B cell (primary cell): ENCODE measurements around the gene SHISA2. TPM values are rescaled to one million over a fixed set of nuclear protein-coding genes. Genes with fewer than 3 reads are reported as not detected.

Source experiments
- ATAC-seq: fragments of 200-7000 bp; cut with Tn5 transposase; one replicate; pipeline ENCODE4 v1.10.0; 2021; ENCODE audit warnings: low read depth, mild to moderate bottlenecking, moderate number of reproducible peaks, moderate library complexity
- CTCF ChIA-PET: fragments of 350-600 bp; sonication (Branson Sonifier 250); formaldehyde crosslinking; loops from one replicate; lab custom pipeline; 2021; ENCODE audit warnings: antibody characterized with exemption, inconsistent platforms; lab: Charles Lee
- POLR2A ChIA-PET: fragments of 350-600 bp; sonication (Branson Sonifier 250); formaldehyde crosslinking; loops from one replicate; lab custom pipeline; 2021; ENCODE audit warnings: antibody characterized with exemption; lab: Charles Lee
- DNase-seq: peaks from one replicate; pipeline ENCODE4 v3.0.0; 2013
- H2AFZ ChIP-seq: 2 replicates; pipeline ENCODE4 v1.6.1; 2012; ENCODE audit warnings: mild to moderate bottlenecking, low read depth, low read length; ENCODE audit not compliant: insufficient read depth, poor library complexity, severe bottlenecking
- H3K27ac ChIP-seq, 2 donors: 1 replicate in 1 of 2; 2 replicates in 1 of 2; pipeline ENCODE4 v1.5.1; 2012 to 2013; ENCODE audit warnings: low read length in 2 of 2, mild to moderate bottlenecking in 2 of 2, moderate library complexity in 1 of 2
- H3K27me3 ChIP-seq, 4 experiments: fragments of 200-600 bp in 1 of 4; sonication (generic) in 1 of 4; replicated peaks in 1 of 4; 1 replicate in 2 of 4; 2 replicates in 2 of 4; pipeline versions ENCODE4 v1.6.1 to v1.7.0; 2013 to 2016; ENCODE audit warnings: low read length in 3 of 4, mild to moderate bottlenecking in 2 of 4, mixed read lengths in 1 of 4, moderate library complexity in 1 of 4; ENCODE audit not compliant: insufficient read depth in 4 of 4, control insufficient read depth in 3 of 4; ENCODE audit errors: control extremely low read depth in 1 of 4
- H3K36me3 ChIP-seq, 2 experiments: replicated peaks in 1 of 2; 1 replicate in 1 of 2; 2 replicates in 1 of 2; pipeline versions ENCODE4 v1.6.1 to v1.7.1; 2013; ENCODE audit warnings: low read length in 1 of 2; ENCODE audit not compliant: insufficient read depth in 2 of 2, control insufficient read depth in 1 of 2; ENCODE audit errors: control extremely low read depth in 1 of 2, extremely low read depth in 1 of 2
- H3K4me1 ChIP-seq, 2 donors: fragments of 200-600 bp in 1 of 2; sonication (generic) in 1 of 2; 1 replicate in 1 of 2; 2 replicates in 1 of 2; pipeline versions ENCODE4 v1.5.1 to v1.6.1; 2013 to 2017; ENCODE audit warnings: low read length in 2 of 2; ENCODE audit not compliant: control insufficient read depth in 2 of 2, insufficient read depth in 2 of 2
- H3K4me2 ChIP-seq: replicated peaks from 2 replicates; pipeline ENCODE3; 2012; ENCODE audit warnings: mild to moderate bottlenecking, low read depth, low read length; ENCODE audit not compliant: poor library complexity, severe bottlenecking
- H3K4me3 ChIP-seq, 5 experiments: fragments of 200-600 bp in 1 of 5; sonication (generic) in 1 of 5; 1 replicate in 3 of 5; 2 replicates in 2 of 5; pipeline versions ENCODE4 v1.5.1 to v1.7.0; 2011 to 2016; ENCODE audit warnings: low read length in 4 of 5, mild to moderate bottlenecking in 4 of 5, low read depth in 2 of 5, control low read depth in 1 of 5, moderate library complexity in 1 of 5; ENCODE audit not compliant: insufficient read depth in 1 of 5; ENCODE audit errors: control extremely low read depth in 1 of 5, extremely low read depth in 1 of 5
- H3K79me2 ChIP-seq: fragments of 200-600 bp; sonication (generic); one replicate; pipeline ENCODE4 v1.6.0; 2016; ENCODE audit warnings: low read length; ENCODE audit not compliant: control insufficient read depth, insufficient read depth
- H3K9ac ChIP-seq: fragments of 200-600 bp; sonication (generic); 2 replicates; pipeline ENCODE4 v1.6.1; 2017; ENCODE audit warnings: mild to moderate bottlenecking, low read length, moderate library complexity
- H3K9me3 ChIP-seq, 3 donors: one replicate each; pipeline versions ENCODE4 v1.6.1 to v1.7.1; 2013; ENCODE audit warnings: low read length in 2 of 3; ENCODE audit not compliant: control insufficient read depth in 2 of 3, insufficient read depth in 1 of 3; ENCODE audit errors: control extremely low read depth in 1 of 3
- H4K20me1 ChIP-seq: 2 replicates; pipeline ENCODE4 v1.6.0; 2012; ENCODE audit warnings: mild to moderate bottlenecking, low read length; ENCODE audit not compliant: insufficient read depth, control insufficient read depth, poor library complexity, severe bottlenecking
- H3K27ac Mint-ChIP-seq: one replicate; pipeline ENCODE4 v1.8.0; 2021; ENCODE audit warnings: mixed read lengths
- H3K27me3 Mint-ChIP-seq: one replicate; pipeline ENCODE4 v1.8.0; 2021; ENCODE audit warnings: mixed read lengths
- H3K4me1 Mint-ChIP-seq: one replicate; pipeline ENCODE4 v1.8.0; 2021; ENCODE audit warnings: mixed read lengths
- H3K4me3 Mint-ChIP-seq: one replicate; pipeline ENCODE4 v1.8.0; 2021; ENCODE audit warnings: mixed read lengths
- H3K9me3 Mint-ChIP-seq: one replicate; pipeline ENCODE4 v1.8.0; 2022; ENCODE audit warnings: mixed read lengths; ENCODE audit not compliant: insufficient read depth
- CTCF ChIP-seq: fragments of 200-600 bp; IDR thresholded peaks from one replicate; pipeline ENCODE4 v1.8.0; 2022; ENCODE audit warnings: antibody characterized with exemption, mild to moderate bottlenecking
- EZH2 ChIP-seq: IDR thresholded peaks from 2 replicates; pipeline ENCODE4 v1.6.1; 2012; ENCODE audit warnings: borderline replicate concordance, low read depth, mild to moderate bottlenecking, moderate library complexity, low read length; ENCODE audit not compliant: insufficient read depth, poor library complexity, severe bottlenecking
- WGBS: methylation state at CpG from one replicate; pipeline ENCODE4 v1.1.5; 2013; ENCODE audit warnings: missing lambda C conversion rate; ENCODE audit not compliant: insufficient coverage; 5-methylcytosine and 5-hydroxymethylcytosine counted together
- intact Hi-C: fragments of 100-400 bp; cut with micrococcal nuclease; formaldehyde crosslinking; loops from one replicate; pipeline ENCODE4 v1.10.0; 2022
- polyA plus RNA-seq: library from polyadenylated mRNA; depleted of rRNA; stranded (reverse); fragments of >200 nt; gene quantifications from 2 replicates; pipeline ENCODE4 v1.2.3, GENCODE V29; 2012
- total RNA-seq, 2 donors: library from RNA; stranded (reverse); fragments of 120-200 nt in 1 of 2; gene quantifications; 1 replicate in 1 of 2; 2 replicates in 1 of 2; pipeline versions ENCODE4 v1.2.3 to v1.2.4, GENCODE V29; 2013 to 2022

The SHISA2 gene
- total and polyA plus RNA-seq, 2 donors (not counting 1 experiment from before 2014, with no cell fraction given) = 0.03 TPM; not detected in 1

- H4K20me1 ChIP-seq = no peaks in the 10 kb centered on the region
- no peak overlapping the region for H3K4me3 ChIP-seq
- WGBS = no CpG with 5 or more reads among the region's 2 CpGs
- no peaks in the 10 kb centered on the region for H3K9me3 ChIP-seq
- CTCF ChIA-PET = no interaction called here
- no peak for ATAC-seq
- intact Hi-C loops = no loop called here
- no peaks in the 10 kb centered on the region for H3K36me3 ChIP-seq
- POLR2A ChIA-PET = no interaction called here
- Mint-ChIP-seq H3K4me1 (no peaks in the 10 kb centered on the region), H3K27me3 (peaks cover 29% of the 10 kb centered on the region), H3K27ac (no peak overlapping the region), H3K4me3 (no peak overlapping the region), H3K9me3 (no peaks in the 10 kb centered on the region)
- DNase-seq = no peak
- no peak overlapping the region for H3K9ac ChIP-seq
- no peak overlapping the region for H3K27ac ChIP-seq
- no peak overlapping the region for H2AFZ ChIP-seq
- H3K79me2 ChIP-seq = no peaks in the 10 kb centered on the region
- no peaks in the 10 kb centered on the region for H3K27me3 ChIP-seq
- TF ChIP-seq EZH2 (no peak), CTCF (no peak)
- no peaks in the 10 kb centered on the region for H3K4me1 ChIP-seq
- H3K4me2 ChIP-seq = no peak overlapping the region
These were observed 30.3 kb downstream of the SHISA2 start for GRCh38 chr13:26021516-26021915.

GRCh38 chr13:26020891-26021290 is 30.9 kb downstream of the SHISA2 start:
- Histone ChIP-seq H3K36me3 (no peaks in the 10 kb centered on the region), H3K4me1 (no peaks in the 10 kb centered on the region), H3K27ac (no peak overlapping the region), H3K4me2 (no peak overlapping the region), H3K9ac (no peak overlapping the region), H3K79me2 (no peaks in the 10 kb centered on the region), H3K9me3 (no peaks in the 10 kb centered on the region), H2AFZ (no peak overlapping the region), H4K20me1 (no peaks in the 10 kb centered on the region), H3K4me3 (no peak overlapping the region), H3K27me3 (no peaks in the 10 kb centered on the region)
- Mint-ChIP-seq H3K27me3 (peaks cover 29% of the 10 kb centered on the region), H3K4me1 (no peaks in the 10 kb centered on the region), H3K9me3 (no peaks in the 10 kb centered on the region), H3K27ac (no peak overlapping the region), H3K4me3 (no peak overlapping the region)
- DNase-seq (no peak), ATAC-seq (no peak)
- no peak for TF ChIP-seq CTCF
- TF ChIP-seq EZH2 = no peak
- intact Hi-C loops = no loop called here
- WGBS = 81% methylated on average over 6 of the region's 7 CpGs
- POLR2A ChIA-PET = no interaction called here
- CTCF ChIA-PET = no interaction called here
